DOHH2 (cell line): ENCODE data around the gene ARMCX1.

Source experiments
- H3F3A ChIP-seq: fragments of 200-600 bp; sonication (generic), shearing (Covaris generic); 2 replicates; pipeline ENCODE4 v1.6.0; 2016; ENCODE audit warnings: antibody characterized with exemption, mild to moderate bottlenecking; ENCODE audit not compliant: control insufficient read depth, insufficient read depth
- H3K27ac ChIP-seq: fragments of 200-600 bp; sonication (generic); 2 replicates; pipeline ENCODE4 v1.5.1; 2014; ENCODE audit warnings: low read depth, mild to moderate bottlenecking, low read length, moderate library complexity
- H3K27me3 ChIP-seq: fragments of 200-600 bp; sonication (generic); 2 replicates; pipeline ENCODE4 v1.6.1; 2014; ENCODE audit warnings: mild to moderate bottlenecking, low read length, mixed read lengths; ENCODE audit not compliant: control insufficient read depth
- H3K36me3 ChIP-seq: fragments of 200-600 bp; sonication (generic); 2 replicates; pipeline ENCODE4 v1.6.1; 2014; ENCODE audit warnings: mild to moderate bottlenecking, low read length, moderate library complexity, mixed read lengths; ENCODE audit not compliant: control insufficient read depth
- H3K4me1 ChIP-seq: fragments of 200-600 bp; sonication (generic); 2 replicates; pipeline ENCODE4 v1.6.1; 2014; ENCODE audit warnings: mild to moderate bottlenecking, low read length, mixed read lengths; ENCODE audit not compliant: control insufficient read depth
- H3K4me2 ChIP-seq: fragments of 200-600 bp; sonication (generic); 2 replicates; pipeline ENCODE4 v1.6.0; 2014; ENCODE audit warnings: mild to moderate bottlenecking, low read length, moderate library complexity
- H3K4me3 ChIP-seq: fragments of 200-600 bp; sonication (generic); 2 replicates; pipeline ENCODE4 v1.5.1; 2014; ENCODE audit warnings: mild to moderate bottlenecking, low read length, mixed read lengths
- H3K79me2 ChIP-seq: fragments of 200-600 bp; sonication (generic); 2 replicates; pipeline ENCODE4 v1.6.1; 2014; ENCODE audit warnings: mild to moderate bottlenecking, low read length, mixed read lengths; ENCODE audit not compliant: control insufficient read depth
- H3K9me2 ChIP-seq: fragments of 200-600 bp; sonication (generic); replicated peaks from 2 replicates; pipeline ENCODE4 v1.6.1; 2014; ENCODE audit warnings: mild to moderate bottlenecking, low read length, mixed read lengths; ENCODE audit not compliant: control insufficient read depth
- H3K9me3 ChIP-seq: fragments of 200-600 bp; sonication (generic); 2 replicates; pipeline ENCODE4 v1.6.1; 2014; ENCODE audit warnings: antibody characterized with exemption, low read length, mixed read lengths; ENCODE audit not compliant: control insufficient read depth, insufficient read depth
- H4K20me1 ChIP-seq: fragments of 200-600 bp; sonication (generic); 2 replicates; pipeline ENCODE4 v1.6.0; 2014; ENCODE audit warnings: low read depth, mild to moderate bottlenecking, antibody characterized with exemption, low read length, moderate library complexity; ENCODE audit not compliant: control insufficient read depth, insufficient read depth
- CTCF ChIP-seq: fragments of 200-600 bp; sonication (generic); IDR thresholded peaks from one replicate; pipeline ENCODE4 v1.5.1; 2014; ENCODE audit warnings: antibody characterized with exemption, mild to moderate bottlenecking, low read depth, low read length; ENCODE audit not compliant: poor library complexity, severe bottlenecking
- EZH2phosphoT487 ChIP-seq: fragments of 200-600 bp; sonication (generic); IDR thresholded peaks from 2 replicates; pipeline ENCODE4 v1.6.1; 2017; ENCODE audit warnings: borderline replicate concordance, mild to moderate bottlenecking, antibody characterized with exemption, low read length, moderate library complexity, mixed read lengths

ARMCX1 gene

GRCh38 chrX:101602077-101602476, 51.7 kb downstream of the ARMCX1 start:
- no peaks in the 10 kb centered on the region for H3K9me3 ChIP-seq
- no peak overlapping the region for H3K4me3 ChIP-seq
- no peak overlapping the region for H3K4me2 ChIP-seq
- H3K27me3 ChIP-seq = no peaks in the 10 kb centered on the region
- H3K27ac ChIP-seq = no peak overlapping the region
- H3K9me2 ChIP-seq = no peaks in the 10 kb centered on the region
- no peaks in the 10 kb centered on the region for H3K36me3 ChIP-seq
- TF ChIP-seq EZH2phosphoT487 (no peak), CTCF (no peak)
- no peaks in the 10 kb centered on the region for H3K4me1 ChIP-seq
- no peaks in the 10 kb centered on the region for H3K79me2 ChIP-seq
- no peaks in the 10 kb centered on the region for H3F3A ChIP-seq
- H4K20me1 ChIP-seq = no peaks in the 10 kb centered on the region
